Nephron progenitor cell (in vitro differentiated cells): ENCODE results near the gene ABCG1.

ENCODE experiments used
- DNase-seq: peaks from one replicate; pipeline ENCODE4 v3.0.0; 2021
- H3K27ac Mint-ChIP-seq: 2 replicates; pipeline ENCODE4 v1.8.0; 2021; ENCODE audit warnings: mild to moderate bottlenecking, moderate library complexity, mixed read lengths
- H3K27me3 Mint-ChIP-seq: 2 replicates; pipeline ENCODE4 v1.8.0; 2021; ENCODE audit warnings: mild to moderate bottlenecking, low read depth, mixed read lengths; ENCODE audit not compliant: poor library complexity
- H3K36me3 Mint-ChIP-seq: 2 replicates; pipeline ENCODE4 v1.8.0; 2021; ENCODE audit warnings: low read depth, mixed read lengths
- H3K4me1 Mint-ChIP-seq: 2 replicates; pipeline ENCODE4 v1.8.0; 2021; ENCODE audit warnings: mixed read lengths
- H3K4me3 Mint-ChIP-seq: 2 replicates; pipeline ENCODE4 v1.8.0; 2021; ENCODE audit warnings: mild to moderate bottlenecking, moderate library complexity, mixed read lengths
- H3K9me3 Mint-ChIP-seq: 2 replicates; pipeline ENCODE4 v1.8.0; 2021; ENCODE audit warnings: mild to moderate bottlenecking, moderate library complexity, mixed read lengths
- CTCF ChIP-seq: fragments of 200-600 bp; sonication (generic); IDR thresholded peaks from 2 replicates; pipeline ENCODE4 v1.5.0; 2021; ENCODE audit warnings: antibody characterized with exemption

The ABCG1 gene

DNA sequence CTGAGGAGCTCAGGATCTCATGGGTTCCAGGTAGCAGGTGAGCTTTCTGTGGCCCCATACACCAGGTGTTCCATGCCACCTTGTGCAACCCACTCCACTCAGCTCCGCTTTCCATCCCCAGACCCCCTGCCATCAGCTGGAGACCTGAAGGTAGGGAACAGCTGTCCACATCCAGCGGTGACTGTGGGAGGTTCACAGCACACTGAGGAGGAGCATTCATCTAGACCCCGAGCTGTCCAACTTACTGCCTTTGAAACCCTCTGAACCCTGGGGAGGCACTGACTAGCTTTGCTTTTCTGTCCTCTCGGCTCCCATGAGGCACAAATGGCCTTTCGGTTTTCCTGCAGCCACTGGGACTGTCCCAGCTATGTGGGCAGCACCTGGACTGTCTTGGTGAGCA is 27.9 kb upstream of the ABCG1 start:
- TF ChIP-seq CTCF = no peak
- Mint-ChIP-seq H3K4me1 (peaks cover 17% of the 10 kb centered on the region), H3K4me3 (no peak overlapping the region), H3K36me3 (peaks cover 3% of the 10 kb centered on the region), H3K27ac (no peak overlapping the region), H3K27me3 (peaks cover 13% of the 10 kb centered on the region), H3K9me3 (peaks cover 17% of the 10 kb centered on the region)
- DNase-seq = no peak

- H3K27me3 Mint-ChIP-seq = peaks cover 13% of the 10 kb centered on the region
- no peak for TF ChIP-seq CTCF
- no peak for DNase-seq
Observed at GRCh38 chr21:42191696-42192595, 27.0 kb upstream of the ABCG1 start.

GRCh38 chr21:42193131-42193671 is 25.7 kb upstream of the ABCG1 start:
- Mint-ChIP-seq H3K27me3 (peaks cover 13% of the 10 kb centered on the region), H3K4me3 (no peak overlapping the region), H3K36me3 (no peaks in the 10 kb centered on the region), H3K4me1 (peaks cover 17% of the 10 kb centered on the region), H3K27ac (no peak overlapping the region), H3K9me3 (peaks cover 18% of the 10 kb centered on the region)
- DNase-seq = no peak
- no peak for TF ChIP-seq CTCF

More at GRCh38 chr21:42191696-42192595, 27.0 kb upstream of the ABCG1 start:
- peaks cover 9% of the 10 kb centered on the region for H3K9me3 Mint-ChIP-seq
- no peak overlapping the region for H3K27ac Mint-ChIP-seq
- no peaks in the 10 kb centered on the region for H3K36me3 Mint-ChIP-seq
- no peak overlapping the region for H3K4me3 Mint-ChIP-seq
- H3K4me1 Mint-ChIP-seq = peaks cover 17% of the 10 kb centered on the region

DNA sequence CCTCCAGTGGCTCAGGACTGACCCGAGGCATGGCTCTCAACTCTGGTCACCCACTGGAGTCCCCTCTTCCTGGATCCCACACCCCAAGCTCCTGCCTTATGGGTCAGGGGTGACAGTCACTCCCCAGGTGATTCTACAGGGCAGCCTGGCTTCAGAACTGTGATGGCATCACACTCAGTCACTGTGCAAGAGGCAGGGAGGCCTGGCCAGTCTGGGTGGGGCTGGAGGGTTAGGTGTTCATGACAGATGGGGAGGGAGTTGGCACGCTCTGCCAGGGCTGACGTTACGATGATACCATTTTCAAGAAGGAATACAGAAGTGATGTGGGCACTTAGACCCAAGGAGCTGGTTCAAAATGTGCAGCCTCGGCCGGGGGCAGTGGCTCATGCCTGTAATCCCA is 25.2 kb upstream of the ABCG1 start:
- Mint-ChIP-seq H3K27me3 (peaks cover 13% of the 10 kb centered on the region), H3K9me3 (peaks cover 19% of the 10 kb centered on the region), H3K4me3 (no peak overlapping the region), H3K27ac (no peak overlapping the region), H3K4me1 (peaks cover 17% of the 10 kb centered on the region), H3K36me3 (no peaks in the 10 kb centered on the region)
- no peak for TF ChIP-seq CTCF
- DNase-seq = no peak

GRCh38 chr21:42194863-42195262 is 24.1 kb upstream of the ABCG1 start:
- DNase-seq = no peak
- no peak overlapping the region for H3K4me3 Mint-ChIP-seq
- no peaks in the 10 kb centered on the region for H3K36me3 Mint-ChIP-seq

More at GRCh38 chr21:42194863-42195262, 24.1 kb upstream of the ABCG1 start:
- H3K27me3 Mint-ChIP-seq = peaks cover 13% of the 10 kb centered on the region
- peaks cover 19% of the 10 kb centered on the region for H3K9me3 Mint-ChIP-seq
- TF ChIP-seq CTCF = no peak
- no peak overlapping the region for H3K27ac Mint-ChIP-seq
- peaks cover 17% of the 10 kb centered on the region for H3K4me1 Mint-ChIP-seq
